Thyroid gland (tissue), 4 donors: ENCODE results near the gene DDX55.

Experiments used
- CTCF ChIP-seq, 6 experiments: fragments of 200-600 bp in 3 of 6; fragments of 450-650 bp in 3 of 6; sonication (generic) in 3 of 6; IDR thresholded peaks; one replicate each; pipeline ENCODE4 v1.5.1; 2016 to 2019; ENCODE audit warnings: antibody characterized with exemption in 6 of 6, mild to moderate bottlenecking in 2 of 6, inconsistent platforms in 1 of 6, moderate library complexity in 1 of 6
- POLR2A ChIP-seq, 2 donors: fragments of 450-650 bp; IDR thresholded peaks; one replicate each; pipeline ENCODE4 v1.6.1; 2017; ENCODE audit warnings: antibody characterized with exemption in 2 of 2, mild to moderate bottlenecking in 2 of 2, moderate library complexity in 1 of 2

DNA sequence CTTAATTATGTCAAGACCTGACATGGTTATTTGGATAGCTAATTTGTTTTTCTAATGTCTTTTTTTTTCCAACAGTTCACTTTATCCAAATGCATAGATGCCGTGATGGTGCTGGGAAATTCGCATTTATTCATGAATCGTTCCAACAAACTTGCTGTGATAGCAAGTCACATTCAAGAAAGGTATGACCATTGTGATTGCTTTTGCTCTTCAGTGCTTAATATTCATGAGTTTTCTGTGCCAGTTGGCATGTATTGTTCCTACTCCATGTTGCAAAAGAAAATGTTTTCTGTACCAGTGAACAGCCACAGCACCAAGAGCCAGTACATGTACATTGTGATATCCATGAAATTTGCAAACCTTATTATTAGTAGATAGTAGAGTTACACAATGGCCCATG is 43.5 kb downstream of the DDX55 start:
- no peak for TF ChIP-seq CTCF (IDR thresholded peaks at IDR 0.05)
- no peak for TF ChIP-seq POLR2A (IDR thresholded peaks at IDR 0.05)
